Breast epithelium (tissue), 3 donors: ENCODE data around the gene ROR2.

Source experiments
- POLR2AphosphoS5 ChIP-seq, 3 donors: sonication (generic); formaldehyde crosslinking; IDR thresholded peaks; one replicate each; pipeline ENCODE4 v1.6.1; 2017; ENCODE audit warnings: antibody characterized with exemption in 3 of 3
- TF ChIP-seq, protein P1 (sequence below), 3 donors: fragments of 450-650 bp; IDR thresholded peaks; one replicate each; pipeline ENCODE4 v1.5.1; 2016 to 2017; ENCODE audit warnings: antibody characterized with exemption in 3 of 3, mild to moderate bottlenecking in 3 of 3, moderate library complexity in 3 of 3

DNA sequence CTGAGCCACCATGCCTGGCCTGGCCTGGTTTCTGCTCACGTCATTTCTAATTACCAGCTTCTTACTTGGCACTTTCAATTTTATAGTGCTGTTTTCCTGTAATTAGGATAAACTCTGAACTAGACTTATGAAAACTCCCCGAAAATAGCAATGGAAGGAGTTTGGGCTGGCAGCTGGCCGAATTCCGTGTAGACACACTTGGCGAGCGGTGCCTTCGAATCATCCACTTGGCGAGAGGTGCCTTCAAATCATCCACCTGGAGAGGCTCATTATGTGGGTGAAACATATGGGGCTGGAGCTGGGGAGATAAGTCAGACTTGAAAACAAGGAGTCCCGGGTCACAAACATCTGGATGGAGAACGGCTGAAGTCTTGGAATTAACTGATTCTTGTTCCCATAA lies 203.7 kb downstream of the ROR2 start:
- TF ChIP-seq POLR2AphosphoS5 (IDR thresholded peaks at IDR 0.05): no peak
- TF ChIP-seq, protein P1, sequence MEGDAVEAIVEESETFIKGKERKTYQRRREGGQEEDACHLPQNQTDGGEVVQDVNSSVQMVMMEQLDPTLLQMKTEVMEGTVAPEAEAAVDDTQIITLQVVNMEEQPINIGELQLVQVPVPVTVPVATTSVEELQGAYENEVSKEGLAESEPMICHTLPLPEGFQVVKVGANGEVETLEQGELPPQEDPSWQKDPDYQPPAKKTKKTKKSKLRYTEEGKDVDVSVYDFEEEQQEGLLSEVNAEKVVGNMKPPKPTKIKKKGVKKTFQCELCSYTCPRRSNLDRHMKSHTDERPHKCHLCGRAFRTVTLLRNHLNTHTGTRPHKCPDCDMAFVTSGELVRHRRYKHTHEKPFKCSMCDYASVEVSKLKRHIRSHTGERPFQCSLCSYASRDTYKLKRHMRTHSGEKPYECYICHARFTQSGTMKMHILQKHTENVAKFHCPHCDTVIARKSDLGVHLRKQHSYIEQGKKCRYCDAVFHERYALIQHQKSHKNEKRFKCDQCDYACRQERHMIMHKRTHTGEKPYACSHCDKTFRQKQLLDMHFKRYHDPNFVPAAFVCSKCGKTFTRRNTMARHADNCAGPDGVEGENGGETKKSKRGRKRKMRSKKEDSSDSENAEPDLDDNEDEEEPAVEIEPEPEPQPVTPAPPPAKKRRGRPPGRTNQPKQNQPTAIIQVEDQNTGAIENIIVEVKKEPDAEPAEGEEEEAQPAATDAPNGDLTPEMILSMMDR (IDR thresholded peaks at IDR 0.05): no peak
